ENCODE results near the gene LRRC25.
"Not testable (repeated sequence)": the region's sequence is repeated elsewhere in the genome, so short reads cannot be mapped to it uniquely, and the experiment has no call there.

The LRRC25 gene

GRCh38 chr19:18424122-18424889 lies 26.9 kb upstream of the LRRC25 start:
- no peak for DNase-seq

GRCh38 chr19:18423258-18424020 lies 26.0 kb upstream of the LRRC25 start:
- DNase-seq = no peak

GRCh38 chr19:18422530-18423191 lies 25.2 kb upstream of the LRRC25 start:
- peak; percentile 48 for DNase-seq

GRCh38 chr19:18421371-18421959 lies 24.0 kb upstream of the LRRC25 start:
- DNase-seq = no peak

GRCh38 chr19:18420930-18421329 lies 23.5 kb upstream of the LRRC25 start:
- no peak for DNase-seq

- peak; percentile 45 for DNase-seq
Measured at GRCh38 chr19:18419699-18420460, 22.5 kb upstream of the LRRC25 start.

- peak; percentile 76 for DNase-seq
Measured at GRCh38 chr19:18419195-18419698, 21.8 kb upstream of the LRRC25 start, which contains the start of gene SSBP4. SSBP4 (plus strand) TSS chr19:18419398; CDS start chr19:18419649, 251 bp downstream.

- DNase-seq = peak; percentile 64
Measured at GRCh38 chr19:18418483-18419194, 21.2 kb upstream of the LRRC25 start.

GRCh38 chr19:18418029-18418482 lies 20.6 kb upstream of the LRRC25 start:
- no peak for DNase-seq

GRCh38 chr19:18417250-18418028 lies 20.0 kb upstream of the LRRC25 start:
- DNase-seq = no peak

- peak; percentile 67 for DNase-seq
Measured at GRCh38 chr19:18416778-18417249, 19.4 kb upstream of the LRRC25 start.

GRCh38 chr19:18415178-18415867 lies 17.9 kb upstream of the LRRC25 start:
- DNase-seq = no peak

- no peak for DNase-seq
Measured at GRCh38 chr19:18414504-18415177, 17.2 kb upstream of the LRRC25 start.

- DNase-seq = no peak
Measured at GRCh38 chr19:18412610-18413239, 15.3 kb upstream of the LRRC25 start.

GRCh38 chr19:18408053-18408476 lies 10.6 kb upstream of the LRRC25 start:
- no peak for DNase-seq

GRCh38 chr19:18406749-18407148 lies 9.3 kb upstream of the LRRC25 start:
- DNase-seq = no peak

GRCh38 chr19:18405754-18406153 lies 8.3 kb upstream of the LRRC25 start:
- not testable (repeated sequence) for DNase-seq

- DNase-seq = not testable (repeated sequence)
Measured at GRCh38 chr19:18402455-18403248, 5.2 kb upstream of the LRRC25 start.

Data from central memory CD4-positive, alpha-beta T cell (primary cell).